ENCODE measurements around the gene CD79B.

The CD79B gene

GRCh38 chr17:63945784-63946439, 13.8 kb upstream of the CD79B start:
- no peak for TF ChIP-seq BACH2 (CRISPR knock-in tag; IDR thresholded peaks at IDR 0.05; ENCODE audit: borderline replicate concordance)
- TF ChIP-seq ARNTL (CRISPR knock-in tag; IDR thresholded peaks at IDR 0.05; ENCODE audit: borderline replicate concordance, low read depth) = no peak
- TF ChIP-seq ZFP30 (CRISPR knock-in tag; IDR thresholded peaks at IDR 0.05) = no peak
- no peak for TF ChIP-seq ZNF70 (CRISPR knock-in tag; IDR thresholded peaks at IDR 0.05)
- no peak for TF ChIP-seq GLIS3 (CRISPR knock-in tag; IDR thresholded peaks at IDR 0.05)
- TF ChIP-seq CREB5 (CRISPR knock-in tag; IDR thresholded peaks at IDR 0.05; ENCODE audit: low read depth) = no peak
- TF ChIP-seq TOX (CRISPR knock-in tag; IDR thresholded peaks at IDR 0.05; ENCODE audit: borderline replicate concordance) = no peak

GRCh38 chr17:63944736-63945499, 12.8 kb upstream of the CD79B start:
- TF ChIP-seq ISL1 (CRISPR knock-in tag; IDR thresholded peaks at IDR 0.05) = no peak
- no peak for TF ChIP-seq RARB (CRISPR knock-in tag; IDR thresholded peaks at IDR 0.05)
- TF ChIP-seq CSDC2 (CRISPR knock-in tag; IDR thresholded peaks at IDR 0.05) = no peak
- ATAC-seq = no peak

More at GRCh38 chr17:63945784-63946439, 13.8 kb upstream of the CD79B start:
- ATAC-seq = no peak

- TF ChIP-seq PPARA (CRISPR knock-in tag; IDR thresholded peaks at IDR 0.05; ENCODE audit: borderline replicate concordance) (no peak), RARB (CRISPR knock-in tag; IDR thresholded peaks at IDR 0.05) (no peak), CSDC2 (CRISPR knock-in tag; IDR thresholded peaks at IDR 0.05) (no peak), ZC3H10 (CRISPR knock-in tag; IDR thresholded peaks at IDR 0.05) (no peak), ESRRG (CRISPR knock-in tag; IDR thresholded peaks at IDR 0.05) (no peak), GLIS3 (CRISPR knock-in tag; IDR thresholded peaks at IDR 0.05) (no peak), TCF4 (CRISPR knock-in tag; IDR thresholded peaks at IDR 0.05; ENCODE audit: borderline replicate concordance) (no peak), CSRNP3 (CRISPR knock-in tag; IDR thresholded peaks at IDR 0.05) (no peak), SNAI2 (CRISPR knock-in tag; IDR thresholded peaks at IDR 0.05) (no peak), CREB5 (CRISPR knock-in tag; IDR thresholded peaks at IDR 0.05; ENCODE audit: low read depth) (no peak), ARNTL (CRISPR knock-in tag; IDR thresholded peaks at IDR 0.05; ENCODE audit: borderline replicate concordance, low read depth) (no peak), PATZ1 (CRISPR knock-in tag; IDR thresholded peaks at IDR 0.05; ENCODE audit: borderline replicate concordance) (no peak), OSR1 (CRISPR knock-in tag; IDR thresholded peaks at IDR 0.05) (no peak), ISL1 (CRISPR knock-in tag; IDR thresholded peaks at IDR 0.05) (no peak), TOX (CRISPR knock-in tag; IDR thresholded peaks at IDR 0.05; ENCODE audit: borderline replicate concordance) (no peak)
- TF ChIP-seq, protein P1, sequence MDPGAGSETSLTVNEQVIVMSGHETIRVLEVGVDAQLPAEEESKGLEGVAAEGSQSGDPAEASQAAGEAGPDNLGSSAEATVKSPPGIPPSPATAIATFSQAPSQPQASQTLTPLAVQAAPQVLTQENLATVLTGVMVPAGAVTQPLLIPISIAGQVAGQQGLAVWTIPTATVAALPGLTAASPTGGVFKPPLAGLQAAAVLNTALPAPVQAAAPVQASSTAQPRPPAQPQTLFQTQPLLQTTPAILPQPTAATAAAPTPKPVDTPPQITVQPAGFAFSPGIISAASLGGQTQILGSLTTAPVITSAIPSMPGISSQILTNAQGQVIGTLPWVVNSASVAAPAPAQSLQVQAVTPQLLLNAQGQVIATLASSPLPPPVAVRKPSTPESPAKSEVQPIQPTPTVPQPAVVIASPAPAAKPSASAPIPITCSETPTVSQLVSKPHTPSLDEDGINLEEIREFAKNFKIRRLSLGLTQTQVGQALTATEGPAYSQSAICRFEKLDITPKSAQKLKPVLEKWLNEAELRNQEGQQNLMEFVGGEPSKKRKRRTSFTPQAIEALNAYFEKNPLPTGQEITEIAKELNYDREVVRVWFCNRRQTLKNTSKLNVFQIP (CRISPR knock-in tag; IDR thresholded peaks at IDR 0.05; ENCODE audit: borderline replicate concordance, low read depth) = no peak
- TF ChIP-seq, protein P2, sequence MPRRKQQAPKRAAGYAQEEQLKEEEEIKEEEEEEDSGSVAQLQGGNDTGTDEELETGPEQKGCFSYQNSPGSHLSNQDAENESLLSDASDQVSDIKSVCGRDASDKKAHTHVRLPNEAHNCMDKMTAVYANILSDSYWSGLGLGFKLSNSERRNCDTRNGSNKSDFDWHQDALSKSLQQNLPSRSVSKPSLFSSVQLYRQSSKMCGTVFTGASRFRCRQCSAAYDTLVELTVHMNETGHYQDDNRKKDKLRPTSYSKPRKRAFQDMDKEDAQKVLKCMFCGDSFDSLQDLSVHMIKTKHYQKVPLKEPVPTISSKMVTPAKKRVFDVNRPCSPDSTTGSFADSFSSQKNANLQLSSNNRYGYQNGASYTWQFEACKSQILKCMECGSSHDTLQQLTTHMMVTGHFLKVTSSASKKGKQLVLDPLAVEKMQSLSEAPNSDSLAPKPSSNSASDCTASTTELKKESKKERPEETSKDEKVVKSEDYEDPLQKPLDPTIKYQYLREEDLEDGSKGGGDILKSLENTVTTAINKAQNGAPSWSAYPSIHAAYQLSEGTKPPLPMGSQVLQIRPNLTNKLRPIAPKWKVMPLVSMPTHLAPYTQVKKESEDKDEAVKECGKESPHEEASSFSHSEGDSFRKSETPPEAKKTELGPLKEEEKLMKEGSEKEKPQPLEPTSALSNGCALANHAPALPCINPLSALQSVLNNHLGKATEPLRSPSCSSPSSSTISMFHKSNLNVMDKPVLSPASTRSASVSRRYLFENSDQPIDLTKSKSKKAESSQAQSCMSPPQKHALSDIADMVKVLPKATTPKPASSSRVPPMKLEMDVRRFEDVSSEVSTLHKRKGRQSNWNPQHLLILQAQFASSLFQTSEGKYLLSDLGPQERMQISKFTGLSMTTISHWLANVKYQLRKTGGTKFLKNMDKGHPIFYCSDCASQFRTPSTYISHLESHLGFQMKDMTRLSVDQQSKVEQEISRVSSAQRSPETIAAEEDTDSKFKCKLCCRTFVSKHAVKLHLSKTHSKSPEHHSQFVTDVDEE (CRISPR knock-in tag; IDR thresholded peaks at IDR 0.05) = no peak
- no peak for ATAC-seq
These were observed 11.6 kb upstream of the CD79B start for GRCh38 chr17:63943745-63944144.
